Hepatocyte (in vitro differentiated cells): ENCODE results near the gene EMCN. TPM values are rescaled to one million over a fixed set of nuclear protein-coding genes. Genes with fewer than 3 reads are reported as not detected.

Experiments
- DNase-seq: peaks from one replicate; pipeline ENCODE4 v3.0.0-alpha.2; 2016; ENCODE audit warnings: low spot score
- H2AFZ ChIP-seq: fragments of 200-600 bp; sonication (generic); 2 replicates; pipeline ENCODE4 v1.6.0; 2016; ENCODE audit warnings: antibody characterized with exemption, mild to moderate bottlenecking
- H3K27ac ChIP-seq: fragments of 200-600 bp; sonication (generic); 2 replicates; pipeline ENCODE4 v1.5.1; 2016; ENCODE audit warnings: mild to moderate bottlenecking
- H3K27me3 ChIP-seq: fragments of 200-600 bp; sonication (generic); 2 replicates; pipeline ENCODE4 v1.6.1; 2016
- H3K36me3 ChIP-seq: fragments of 200-600 bp; sonication (generic); replicated peaks from 2 replicates; pipeline ENCODE4 v1.5.1; 2016; ENCODE audit warnings: low read depth; ENCODE audit not compliant: insufficient read depth
- H3K4me1 ChIP-seq: fragments of 200-600 bp; sonication (generic); 2 replicates; pipeline ENCODE4 v1.5.1; 2016; ENCODE audit warnings: mild to moderate bottlenecking, moderate library complexity; ENCODE audit not compliant: insufficient read depth
- H3K4me2 ChIP-seq: fragments of 200-600 bp; sonication (generic); 2 replicates; pipeline ENCODE4 v1.6.0; 2016
- H3K4me3 ChIP-seq: fragments of 200-600 bp; sonication (generic); 2 replicates; pipeline ENCODE4 v1.5.1; 2016; ENCODE audit warnings: mild to moderate bottlenecking
- H3K79me2 ChIP-seq: fragments of 200-600 bp; sonication (generic); 2 replicates; pipeline ENCODE4 v1.6.0; 2017; ENCODE audit warnings: mild to moderate bottlenecking
- H3K9me2 ChIP-seq: fragments of 200-600 bp; sonication (generic); replicated peaks from 2 replicates; pipeline ENCODE4 v1.6.0; 2017; ENCODE audit warnings: mild to moderate bottlenecking; ENCODE audit not compliant: insufficient read depth
- H3K9me3 ChIP-seq: fragments of 200-600 bp; sonication (generic); 2 replicates; pipeline ENCODE4 v1.5.1; 2016; ENCODE audit warnings: low read depth, mild to moderate bottlenecking
- H4K20me1 ChIP-seq: fragments of 200-600 bp; sonication (generic); 2 replicates; pipeline ENCODE4 v1.6.0; 2016; ENCODE audit warnings: mild to moderate bottlenecking; ENCODE audit not compliant: insufficient read depth, poor library complexity, severe bottlenecking
- CTCF ChIP-seq: fragments of 200-600 bp; sonication (generic); IDR thresholded peaks from 2 replicates; pipeline ENCODE4 v1.5.1; 2016; ENCODE audit warnings: antibody characterized with exemption, mild to moderate bottlenecking; ENCODE audit not compliant: poor library complexity
- EZH2 ChIP-seq: fragments of 200-600 bp; sonication (generic); IDR thresholded peaks from 2 replicates; pipeline ENCODE4 v1.6.1; 2016; ENCODE audit warnings: antibody characterized with exemption, mild to moderate bottlenecking, borderline replicate concordance
- EZH2phosphoT487 ChIP-seq: fragments of 200-600 bp; sonication (generic); IDR thresholded peaks from one replicate; pipeline ENCODE4 v1.6.1; 2018; ENCODE audit warnings: antibody characterized with exemption, mild to moderate bottlenecking, low read depth, moderate library complexity; ENCODE audit not compliant: unreplicated experiment, severe bottlenecking
- WGBS: methylation state at CpG from one replicate; pipeline ENCODE4 v1.1.6; 2016; ENCODE audit warnings: low lambda C conversion rate; ENCODE audit errors: missing lambda C conversion rate; 5-methylcytosine and 5-hydroxymethylcytosine counted together
- polyA plus RNA-seq: library from polyadenylated mRNA; unstranded; fragments of >200 nt; fragmentation: Nextera tagmentation; extraction: Ambion mirVana; gene quantifications from 2 replicates; pipeline ENCODE4 v1.2.1, GENCODE V29; 2016
- total RNA-seq: library from RNA; depleted of rRNA; stranded (reverse); fragments of >200 nt; gene quantifications from 2 replicates; pipeline ENCODE4 v1.2.3, GENCODE V29; 2014

EMCN gene
- total and polyA plus RNA-seq, 2 experiments from 2014 or later = 0.19 to 0.37 TPM

GRCh38 chr4:100555611-100556337 is 38.0 kb upstream of the EMCN start:
- Histone ChIP-seq H3K4me1 (no peaks in the 10 kb centered on the region), H3K4me3 (no peak overlapping the region), H3K36me3 (no peaks in the 10 kb centered on the region), H3K27me3 (no peaks in the 10 kb centered on the region), H2AFZ (no peak overlapping the region), H3K9me3 (no peaks in the 10 kb centered on the region), H3K27ac (no peak overlapping the region), H3K4me2 (no peak overlapping the region), H3K79me2 (no peaks in the 10 kb centered on the region), H3K9me2 (no peaks in the 10 kb centered on the region), H4K20me1 (no peaks in the 10 kb centered on the region)
- DNase-seq = no peak
- no peak for TF ChIP-seq CTCF
- 79% methylated on average over 2 of the region's 2 CpGs for WGBS

GRCh38 chr4:100548200-100548560 is 30.4 kb upstream of the EMCN start:
- Histone ChIP-seq H3K27ac (no peak overlapping the region), H3K4me3 (no peak overlapping the region), H3K4me2 (no peak overlapping the region), H3K4me1 (no peaks in the 10 kb centered on the region), H3K9me3 (no peaks in the 10 kb centered on the region), H2AFZ (no peak overlapping the region), H4K20me1 (no peaks in the 10 kb centered on the region), H3K79me2 (no peaks in the 10 kb centered on the region), H3K36me3 (no peaks in the 10 kb centered on the region), H3K9me2 (no peaks in the 10 kb centered on the region), H3K27me3 (no peaks in the 10 kb centered on the region)
- TF ChIP-seq CTCF (no peak), EZH2 (no peak), EZH2phosphoT487 (no peak)
- no peak for DNase-seq
- 87% methylated on average over 1 of the region's 1 CpG for WGBS

GRCh38 chr4:100547541-100548199 is 29.8 kb upstream of the EMCN start:
- no peaks in the 10 kb centered on the region for H3K9me3 ChIP-seq
- no peak overlapping the region for H3K27ac ChIP-seq
- no peak for DNase-seq
- H3K36me3 ChIP-seq = no peaks in the 10 kb centered on the region
- H3K4me1 ChIP-seq = no peaks in the 10 kb centered on the region
- no peaks in the 10 kb centered on the region for H3K79me2 ChIP-seq
- no peak overlapping the region for H2AFZ ChIP-seq
- H3K9me2 ChIP-seq = no peaks in the 10 kb centered on the region
- H3K4me2 ChIP-seq = no peak overlapping the region
- 51% methylated on average over 6 of the region's 6 CpGs for WGBS
- H4K20me1 ChIP-seq = no peaks in the 10 kb centered on the region
- TF ChIP-seq EZH2 (no peak), CTCF (no peak), EZH2phosphoT487 (no peak)
- H3K27me3 ChIP-seq = no peaks in the 10 kb centered on the region
- H3K4me3 ChIP-seq = no peak overlapping the region
